Stimulated activated naive CD4-positive, alpha-beta T cell (primary cell): ENCODE measurements around the gene KRTAP2-3.
"Not testable (repeated sequence)": the region's sequence is repeated elsewhere in the genome, so short reads cannot be mapped to it uniquely, and the experiment has no call there.

Source experiments
- DNase-seq, 6 experiments: peaks; one replicate each; lab custom pipeline; 2025; lab: John Stamatoyannopoulos, UW

The KRTAP2-3 gene

GRCh38 chr17:41067281-41067680, 7.4 kb upstream of the KRTAP2-3 start:
- no peak for DNase-seq

- DNase-seq = no peak
Observed at GRCh38 chr17:41065829-41066624, 6.1 kb upstream of the KRTAP2-3 start, which contains the start of gene KRTAP2-4. KRTAP2-4 (minus strand) TSS chr17:41065879; CDS start chr17:41065845, 34 bp downstream.

- DNase-seq = not testable (repeated sequence)
Observed at GRCh38 chr17:41065016-41065689, 5.2 kb upstream of the KRTAP2-3 start.

- no peak for DNase-seq
Observed at GRCh38 chr17:41064301-41064700, 4.4 kb upstream of the KRTAP2-3 start.

- DNase-seq = no peak
Observed at GRCh38 chr17:41063449-41063848, 3.5 kb upstream of the KRTAP2-3 start.

- no peak for DNase-seq
Observed at GRCh38 chr17:41061964-41062363, 2.0 kb upstream of the KRTAP2-3 start.

- not testable (repeated sequence) for DNase-seq
Observed at GRCh38 chr17:41059276-41060051, 450 bp downstream of the KRTAP2-3 start.

- DNase-seq = no peak
Observed at GRCh38 chr17:41058741-41059140, 1.2 kb downstream of the KRTAP2-3 start.

- no peak for DNase-seq
Observed at GRCh38 chr17:41057547-41057946, 2.4 kb downstream of the KRTAP2-3 start.

GRCh38 chr17:41055130-41055529, 4.8 kb downstream of the KRTAP2-3 start, which contains the start of gene KRTAP2-2:
KRTAP2-2 (minus strand) TSS chr17:41055230; CDS start chr17:41055211, 19 bp downstream.
- not testable (repeated sequence) for DNase-seq

- DNase-seq = not testable (repeated sequence)
Observed at GRCh38 chr17:41054556-41054955, 5.4 kb downstream of the KRTAP2-3 start.

GRCh38 chr17:41054025-41054424, 5.9 kb downstream of the KRTAP2-3 start:
- DNase-seq = no peak

GRCh38 chr17:41052566-41052965, 7.3 kb downstream of the KRTAP2-3 start:
- DNase-seq = no peak

- DNase-seq = no peak
Observed at GRCh38 chr17:41049110-41049509, 10.8 kb downstream of the KRTAP2-3 start.

GRCh38 chr17:41048441-41048840, 11.5 kb downstream of the KRTAP2-3 start:
- DNase-seq = no peak

- DNase-seq = not testable (repeated sequence)
Observed at GRCh38 chr17:41046735-41047465, 13.0 kb downstream of the KRTAP2-3 start, which contains the start of gene KRTAP2-1. KRTAP2-1 (minus strand) TSS chr17:41047316; CDS start chr17:41047267, 49 bp downstream.

GRCh38 chr17:41042953-41043352, 17.0 kb downstream of the KRTAP2-3 start:
- DNase-seq = no peak

GRCh38 chr17:41040783-41041571, 18.9 kb downstream of the KRTAP2-3 start, which contains the start of gene KRTAP1-1:
KRTAP1-1 (minus strand) TSS chr17:41041450; CDS start chr17:41041397, 53 bp downstream.
- DNase-seq = not testable (repeated sequence)

GRCh38 chr17:41037853-41038350, 22.0 kb downstream of the KRTAP2-3 start:
- no peak for DNase-seq

- not testable (repeated sequence) for DNase-seq
Observed at GRCh38 chr17:41034346-41034935, 25.5 kb downstream of the KRTAP2-3 start, which contains the start of gene KRTAP1-3. KRTAP1-3 (minus strand) TSS chr17:41034874; CDS start chr17:41034821, 53 bp downstream.
